GM04504 (cell line): ENCODE measurements around the gene SNCAIP.
"Not testable (repeated sequence)": the region's sequence is repeated elsewhere in the genome, so short reads cannot be mapped to it uniquely, and the experiment has no call there.

Experiments used
- DNase-seq: peaks from one replicate; pipeline ENCODE4 v3.0.0-alpha.2; 2012; ENCODE audit warnings: low read depth

Gene SNCAIP

GRCh38 chr5:122362361-122362760 is 50.3 kb downstream of the SNCAIP start:
- no peak for DNase-seq

- no peak for DNase-seq
These were observed 51.6 kb downstream of the SNCAIP start for GRCh38 chr5:122363623-122364022.

GRCh38 chr5:122366501-122366900 is 54.5 kb downstream of the SNCAIP start:
- no peak for DNase-seq

GRCh38 chr5:122367456-122367855 is 55.4 kb downstream of the SNCAIP start:
- no peak for DNase-seq

GRCh38 chr5:122368510-122369251 is 56.6 kb downstream of the SNCAIP start:
- no peak for DNase-seq

GRCh38 chr5:122369253-122369815 is 57.3 kb downstream of the SNCAIP start:
- no peak for DNase-seq

- no peak for DNase-seq
These were observed 59.6 kb downstream of the SNCAIP start for GRCh38 chr5:122371511-122372151.

GRCh38 chr5:122374110-122374509 is 62.1 kb downstream of the SNCAIP start:
- DNase-seq: no peak

GRCh38 chr5:122375801-122376200 is 63.8 kb downstream of the SNCAIP start:
- DNase-seq: no peak

- no peak for DNase-seq
These were observed 64.2 kb downstream of the SNCAIP start for GRCh38 chr5:122376250-122376649.

GRCh38 chr5:122377026-122377425 is 65.0 kb downstream of the SNCAIP start:
- DNase-seq: no peak

- DNase-seq: not testable (repeated sequence)
These were observed 70.9 kb downstream of the SNCAIP start for GRCh38 chr5:122382938-122383337.

- DNase-seq: no peak
These were observed 72.8 kb downstream of the SNCAIP start for GRCh38 chr5:122384739-122385235.

- no peak for DNase-seq
These were observed 73.2 kb downstream of the SNCAIP start for GRCh38 chr5:122385286-122385685.

GRCh38 chr5:122385808-122386207 is 73.8 kb downstream of the SNCAIP start:
- DNase-seq: peak; percentile 73

GRCh38 chr5:122390154-122390553 is 78.1 kb downstream of the SNCAIP start:
- DNase-seq: no peak

- no peak for DNase-seq
These were observed 78.7 kb downstream of the SNCAIP start for GRCh38 chr5:122390694-122391093.

GRCh38 chr5:122391621-122392020 is 79.6 kb downstream of the SNCAIP start:
- DNase-seq: no peak

GRCh38 chr5:122392224-122392623 is 80.2 kb downstream of the SNCAIP start:
- DNase-seq: no peak

GRCh38 chr5:122392824-122393223 is 80.8 kb downstream of the SNCAIP start:
- peak; percentile 51 for DNase-seq

- DNase-seq: no peak
These were observed 82.4 kb downstream of the SNCAIP start for GRCh38 chr5:122394284-122394930.

- DNase-seq: no peak
These were observed 86.0 kb downstream of the SNCAIP start for GRCh38 chr5:122398016-122398415.

- DNase-seq: no peak
These were observed 88.3 kb downstream of the SNCAIP start for GRCh38 chr5:122400341-122400740.
